Measurements from ENCODE around the gene IL2RA.
"Not testable (repeated sequence)": the region's sequence is repeated elsewhere in the genome, so short reads cannot be mapped to it uniquely, and the experiment has no call there.

Gene IL2RA

DNA sequence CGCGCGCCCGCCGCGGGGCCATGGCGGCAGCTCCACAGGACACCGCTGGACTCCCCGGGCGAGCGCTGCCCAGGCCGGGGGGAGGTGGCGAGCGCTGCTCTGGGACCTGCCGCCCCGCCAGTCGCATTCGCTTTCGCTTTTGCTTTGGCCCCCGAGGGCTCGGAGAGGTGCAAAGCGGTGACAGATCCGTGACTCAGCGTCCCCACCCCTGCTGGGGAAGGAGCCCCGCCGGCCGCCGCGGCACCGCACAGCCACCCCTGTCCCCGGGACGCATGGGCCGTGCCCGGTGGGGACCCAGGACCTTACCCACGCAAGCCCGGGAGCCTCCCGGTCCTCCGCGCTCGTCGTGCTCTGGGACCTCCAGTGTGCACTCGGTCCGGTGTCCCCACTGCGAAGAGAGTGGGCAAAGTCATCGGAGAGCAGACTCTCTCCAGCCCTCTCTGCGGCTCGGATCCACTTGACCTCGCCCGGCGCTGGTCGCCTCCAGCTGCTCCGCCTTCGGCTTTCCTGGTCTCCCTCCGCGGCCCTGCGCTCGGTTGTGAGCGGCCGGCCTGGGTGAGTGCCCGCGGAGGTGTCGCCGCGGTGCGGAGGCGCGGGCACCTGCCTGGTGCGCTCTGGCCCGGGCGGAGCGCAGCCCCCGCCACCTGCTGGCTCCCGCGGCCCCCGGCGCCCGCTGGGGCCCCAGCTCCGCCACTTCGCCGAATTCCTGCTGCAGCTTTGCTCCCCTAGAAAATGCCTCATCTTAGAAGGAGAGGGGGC lies 84.5 kb downstream of the IL2RA start, which contains the start of gene IL15RA:
IL15RA (minus strand) TSS at position 73 of the 759 bp plus-strand sequence; CDS start at position 22, 51 bp downstream.
- DNase-seq, result peak; percentile 92

GRCh38 chr10:5976512-5977470 lies 85.4 kb downstream of the IL2RA start:
- DNase-seq, result peak; percentile 52

DNA sequence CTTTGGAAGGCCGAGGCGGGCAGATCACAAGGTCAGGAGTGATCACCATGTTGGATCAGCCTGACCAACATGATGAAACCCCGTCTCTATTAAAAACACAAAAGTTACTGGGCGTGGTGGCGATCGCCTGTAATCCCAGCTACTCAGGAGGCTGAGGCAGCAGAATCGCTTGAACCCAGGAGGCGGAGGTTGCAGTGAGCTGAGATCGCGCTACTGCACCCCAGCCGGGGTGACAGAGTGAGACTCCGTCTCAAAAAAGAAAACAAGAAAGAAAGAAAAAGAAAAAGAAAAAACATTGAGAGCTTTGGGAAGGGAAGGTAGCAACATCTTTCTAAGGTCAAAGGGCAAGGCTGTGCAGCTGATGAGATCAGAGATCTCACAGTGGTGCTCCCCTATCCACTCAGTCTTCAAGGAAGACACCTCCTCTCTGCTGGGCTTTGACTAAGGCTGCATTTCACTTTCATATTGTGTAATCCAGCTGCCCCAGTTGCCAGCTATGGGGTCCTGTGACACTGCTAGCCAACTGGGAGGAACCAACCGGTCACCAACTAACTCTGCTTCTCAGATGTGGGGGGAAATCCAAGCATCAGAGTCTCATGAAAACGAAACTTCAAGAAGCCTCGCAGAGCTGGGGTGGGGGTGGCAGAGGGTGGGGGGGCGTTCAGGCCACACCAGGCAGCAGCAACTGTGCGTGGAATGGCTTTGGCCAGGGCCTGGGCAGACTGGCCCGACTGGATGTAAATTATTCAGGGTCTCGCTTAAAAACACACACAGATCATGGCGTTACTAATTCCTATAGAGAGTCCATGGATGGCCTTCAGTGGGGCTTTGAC lies 86.3 kb downstream of the IL2RA start:
- peak; percentile 70 for DNase-seq

DNA sequence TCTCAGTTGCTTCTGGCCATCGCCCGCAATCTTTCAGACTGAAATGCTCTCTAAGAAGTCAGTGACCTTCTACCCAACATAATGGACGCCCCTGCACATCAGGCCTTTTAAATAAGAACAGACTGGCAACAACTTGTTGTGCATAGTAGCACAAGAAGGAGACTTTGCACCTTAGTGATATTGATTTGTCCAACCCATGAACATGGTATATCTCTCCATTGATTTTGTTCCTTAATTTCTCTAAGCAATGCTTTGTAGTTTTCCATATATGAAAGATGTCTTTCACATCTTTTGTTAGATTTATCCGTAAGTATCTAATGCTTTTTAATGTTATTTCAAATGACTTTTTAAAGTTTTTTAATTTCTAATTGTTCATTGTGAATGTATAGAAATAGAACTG lies 89.1 kb downstream of the IL2RA start:
- DNase-seq, result no peak

DNA sequence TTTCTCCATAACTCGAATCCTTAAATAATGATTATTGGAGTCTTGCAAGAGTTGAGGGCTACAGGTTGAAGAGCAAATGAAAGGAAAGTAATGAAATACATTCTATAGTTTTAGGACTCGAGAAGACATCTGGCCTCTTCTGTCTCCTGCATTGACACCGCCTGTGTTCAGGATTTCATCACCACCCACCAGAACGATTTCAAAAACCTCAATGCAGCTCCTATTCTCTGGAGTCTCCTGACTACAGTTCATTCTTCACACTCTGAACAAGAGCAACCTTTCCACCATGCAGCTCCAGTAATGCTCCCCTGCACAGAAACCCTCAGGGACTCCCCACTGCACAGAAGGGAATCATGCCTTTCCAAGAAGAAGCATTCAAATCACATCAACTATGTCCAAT lies 90.3 kb downstream of the IL2RA start:
- no peak for DNase-seq

DNA sequence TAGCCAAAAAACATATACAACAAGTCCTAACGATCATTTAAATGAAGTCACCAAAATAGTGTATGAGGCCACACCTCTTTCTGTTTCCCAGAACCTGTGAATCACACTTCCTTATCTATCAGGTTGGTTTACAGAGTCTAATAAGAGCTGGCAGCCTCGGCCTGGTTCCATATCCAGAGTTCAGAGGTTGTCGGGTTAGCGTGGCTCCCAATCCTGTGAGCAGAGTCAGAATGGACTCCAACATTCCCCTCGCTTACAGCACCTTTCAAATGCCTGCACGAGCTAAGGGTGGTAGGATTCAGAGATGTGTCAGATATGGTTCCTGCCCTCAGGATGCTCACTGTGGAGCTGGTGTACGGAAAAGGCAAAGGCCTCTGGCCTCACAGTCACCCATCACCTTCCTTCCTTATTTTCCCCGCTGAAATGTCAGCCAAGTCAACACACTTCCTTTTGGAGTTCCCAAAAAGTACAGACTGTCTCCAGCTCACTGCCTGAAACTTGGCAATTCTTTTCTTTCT lies 90.8 kb downstream of the IL2RA start:
- DNase-seq, result peak; percentile 35

DNA sequence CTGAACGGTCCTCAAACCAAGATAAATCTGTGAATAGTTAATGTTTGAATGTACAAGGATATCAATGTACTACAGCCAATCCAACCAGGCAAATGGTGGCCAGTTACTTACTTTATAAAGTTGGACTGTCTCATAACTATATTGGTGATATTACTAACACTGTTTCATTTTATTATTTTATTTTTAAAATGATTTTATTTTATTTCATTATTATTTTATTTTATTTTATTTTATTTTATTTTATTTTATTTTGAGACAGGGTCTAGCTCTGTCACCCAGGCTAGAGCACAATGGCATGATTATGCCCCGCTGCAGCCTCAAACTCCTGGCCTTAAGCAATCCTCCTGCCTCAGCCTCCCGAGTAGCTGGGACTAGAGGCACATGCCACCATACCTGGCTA lies 91.6 kb downstream of the IL2RA start:
- DNase-seq, result no peak

DNA sequence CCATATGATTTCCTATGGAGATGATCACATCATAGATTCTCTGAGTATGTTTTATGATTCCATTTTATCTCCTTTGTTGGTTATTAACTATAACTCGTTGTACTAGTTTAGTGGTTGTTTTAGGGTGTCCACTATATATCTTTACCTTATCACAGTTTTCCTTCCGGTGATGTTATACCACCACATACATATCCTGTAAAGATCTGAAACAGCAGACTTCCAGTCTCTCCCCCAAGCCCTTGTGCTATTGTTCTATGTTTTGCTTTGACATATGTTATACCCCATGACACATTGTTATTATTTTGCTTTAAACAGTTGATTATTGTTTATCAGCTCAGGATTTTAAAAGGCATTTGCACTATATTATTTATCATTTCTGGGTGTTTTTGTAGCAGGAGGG lies 92.1 kb downstream of the IL2RA start:
- DNase-seq, result no peak

DNA sequence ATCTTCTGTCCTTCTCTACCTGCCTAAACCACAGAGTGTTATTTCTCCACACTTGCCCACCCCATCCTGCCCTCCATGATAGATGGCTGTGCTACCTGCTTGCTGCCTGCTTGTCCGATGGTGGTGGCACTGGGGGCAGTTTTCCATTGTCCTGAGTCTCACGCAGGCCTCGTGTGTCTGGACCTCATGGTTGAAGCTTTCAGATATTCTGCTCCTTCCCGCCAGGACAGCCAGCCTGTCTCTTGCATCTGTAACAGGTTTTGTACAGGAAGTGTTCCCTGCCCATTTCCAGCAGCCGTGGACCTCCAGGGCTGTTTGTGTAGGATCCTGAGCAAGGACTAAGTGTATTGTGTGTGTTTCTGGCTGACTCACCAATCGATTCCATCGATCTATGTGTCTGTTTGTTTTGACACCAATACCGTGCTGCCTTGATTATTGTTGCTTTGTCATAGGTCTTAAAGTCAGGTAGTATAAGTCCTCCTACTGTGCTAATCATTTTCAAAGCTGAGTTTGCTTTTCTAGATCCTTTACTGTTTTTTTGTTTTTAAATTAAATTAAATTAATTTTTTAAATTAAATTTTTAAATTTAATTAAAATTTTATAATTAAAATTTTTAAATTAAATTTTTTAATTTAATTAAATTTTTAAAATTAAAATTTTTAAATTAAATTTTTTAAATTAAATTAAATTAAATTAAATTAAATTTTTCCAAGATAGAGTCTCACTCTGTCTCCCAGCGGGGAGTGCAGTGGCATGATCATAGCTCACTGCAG lies 93.3 kb downstream of the IL2RA start:
- DNase-seq, result no peak

DNA sequence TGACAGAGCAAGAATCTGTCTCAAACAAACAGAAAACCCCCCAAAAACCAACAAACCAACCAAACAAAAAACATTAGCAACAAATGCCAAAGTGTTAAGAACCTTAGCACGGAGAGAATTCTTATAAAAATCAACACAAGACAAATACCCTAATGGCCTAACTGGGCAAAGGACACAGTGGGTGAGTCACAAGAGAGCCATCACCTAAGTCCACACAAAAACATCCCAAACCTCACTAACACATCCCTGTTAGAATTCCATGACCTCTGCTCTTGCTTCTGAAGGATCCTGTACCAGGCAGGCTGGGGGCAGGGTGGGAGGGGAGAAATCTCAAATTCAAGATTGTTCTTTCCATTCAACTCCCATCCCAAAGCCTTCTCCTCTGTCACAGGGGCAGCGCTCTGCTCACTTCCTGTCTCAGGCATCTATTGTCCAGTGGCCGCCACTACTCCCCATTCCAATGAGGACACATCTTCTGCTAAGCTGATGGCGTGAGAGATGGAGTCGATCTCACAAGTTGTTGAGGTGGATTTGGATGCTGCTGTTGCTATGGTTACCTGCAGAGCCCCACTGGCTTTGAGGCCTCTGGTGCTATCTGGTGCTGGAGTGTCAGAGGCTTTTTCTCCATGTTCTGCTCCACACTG lies 94.0 kb downstream of the IL2RA start:
- no peak for DNase-seq

- DNase-seq, result no peak
Observed at GRCh38 chr10:5965266-5965665, 96.9 kb downstream of the IL2RA start.

DNA sequence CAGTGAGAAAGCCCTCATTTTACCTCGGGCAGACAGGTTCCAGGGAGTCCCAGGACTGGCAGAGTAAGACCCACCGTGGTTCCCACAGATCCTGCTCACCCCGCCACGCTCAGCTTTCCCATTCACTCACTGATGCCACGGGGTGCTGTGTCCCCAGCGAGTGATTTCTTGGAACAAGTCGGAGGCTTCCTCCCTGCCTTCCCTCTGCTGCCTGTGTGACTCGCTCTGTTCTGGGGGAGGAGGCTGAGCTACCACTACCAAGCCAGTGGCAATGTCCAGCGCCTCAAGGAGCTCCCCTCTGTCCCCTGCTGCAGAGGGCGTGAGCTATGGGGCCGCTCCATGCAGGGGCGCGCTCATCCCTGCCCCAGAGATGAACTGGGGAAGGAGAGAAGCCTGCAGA lies 97.4 kb downstream of the IL2RA start:
- DNase-seq, result no peak

GRCh38 chr10:5963591-5963990 lies 98.6 kb downstream of the IL2RA start:
- no peak for DNase-seq

- no peak for DNase-seq
Observed at GRCh38 chr10:5963071-5963470, 99.1 kb downstream of the IL2RA start.

DNA sequence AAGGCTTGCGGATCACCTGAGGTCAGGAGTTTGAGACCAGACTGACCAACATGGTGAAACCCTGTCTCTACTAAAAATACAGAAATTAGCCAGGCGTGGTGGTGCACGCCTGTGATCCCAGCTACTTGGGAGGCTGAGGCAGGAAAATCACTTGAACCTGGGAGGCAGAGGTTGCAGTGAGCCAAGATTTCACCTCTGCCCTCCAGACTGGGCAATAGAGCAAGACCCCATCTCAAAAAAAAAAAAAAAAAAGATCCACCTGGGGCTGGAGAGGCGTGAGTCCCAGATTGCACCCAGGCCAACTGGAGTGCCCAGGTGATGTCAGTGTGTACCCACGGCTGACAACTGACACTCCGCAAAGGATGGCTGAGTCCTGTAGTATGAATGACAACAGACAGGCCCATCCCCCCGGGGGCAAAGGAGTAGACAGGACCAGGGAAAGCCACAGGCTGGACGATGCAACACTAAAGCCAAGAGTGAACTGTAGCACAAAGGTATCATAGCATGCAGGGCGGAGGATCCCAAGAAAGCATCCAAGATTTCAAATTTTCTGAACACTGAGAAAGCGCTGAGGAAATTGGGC lies 99.7 kb downstream of the IL2RA start:
- DNase-seq, result not testable (repeated sequence)

- DNase-seq, result no peak
Observed at GRCh38 chr10:5961405-5962100, 100.6 kb downstream of the IL2RA start.

GRCh38 chr10:5960973-5961275 lies 101.2 kb downstream of the IL2RA start:
- not testable (repeated sequence) for DNase-seq

All from activated naive CD4-positive, alpha-beta T cell treated with Interleukin-2 at 50 U/mL for 16 hours (primary cell).